WTC11 (cell line): ENCODE data around the gene LRP1. TPM values are rescaled to one million over a fixed set of nuclear protein-coding genes. Genes with fewer than 3 reads are reported as not detected.

Experiments used
- ATAC-seq: fragments of 200-7000 bp; cut with Tn5 transposase; 2 replicates; pipeline ENCODE4 v1.10.0; 2021; ENCODE audit warnings: mild to moderate bottlenecking, moderate library complexity
- CTCF ChIA-PET: fragments of 300-600 bp; sonication (Branson Sonifier 250); formaldehyde crosslinking; loops from one replicate; lab custom pipeline; 2021; ENCODE audit warnings: antibody characterized with exemption; lab: Charles Lee
- POLR2A ChIA-PET: fragments of 350-600 bp; sonication (Branson Sonifier 250); formaldehyde crosslinking; loops from one replicate; lab custom pipeline; 2021; ENCODE audit warnings: antibody characterized with exemption; lab: Charles Lee
- DNase-seq: peaks from one replicate; pipeline ENCODE4 v3.0.0; 2021; ENCODE audit warnings: low spot score
- H3K27ac Mint-ChIP-seq: 2 replicates; pipeline ENCODE4 v1.8.0; 2021; ENCODE audit warnings: mixed read lengths
- H3K27me3 Mint-ChIP-seq: 2 replicates; pipeline ENCODE4 v1.8.0; 2021; ENCODE audit warnings: low read depth, mild to moderate bottlenecking, moderate library complexity, mixed read lengths
- H3K36me3 Mint-ChIP-seq: 2 replicates; pipeline ENCODE4 v1.8.0; 2021; ENCODE audit warnings: mixed read lengths
- H3K4me1 Mint-ChIP-seq: 2 replicates; pipeline ENCODE4 v1.8.0; 2022; ENCODE audit warnings: mixed read lengths
- H3K4me3 Mint-ChIP-seq: 2 replicates; pipeline ENCODE4 v1.8.0; 2021; ENCODE audit warnings: mild to moderate bottlenecking, moderate library complexity, mixed read lengths
- H3K9me3 Mint-ChIP-seq: 2 replicates; pipeline ENCODE4 v1.8.0; 2021; ENCODE audit warnings: mixed read lengths
- ATF1 ChIP-seq: sonication (generic); formaldehyde crosslinking; IDR thresholded peaks from 2 replicates; pipeline ENCODE4 v1.8.1; 2023; ENCODE audit warnings: mild to moderate bottlenecking, moderate library complexity, missing genetic modification reagents
- CDX4 ChIP-seq: fragments of 250-450 bp; sonication (Bioruptor Pico); IDR thresholded peaks from 2 replicates; pipeline ENCODE4 v1.9.0; 2021; ENCODE audit warnings: moderate library complexity, mild to moderate bottlenecking, inconsistent platforms, borderline replicate concordance
- E2F4 ChIP-seq: sonication (generic); formaldehyde crosslinking; IDR thresholded peaks from 2 replicates; pipeline ENCODE4 v1.8.1; 2022; ENCODE audit warnings: low read depth, mild to moderate bottlenecking, moderate library complexity, missing genetic modification reagents, borderline replicate concordance
- E2F5 ChIP-seq: sonication (generic); formaldehyde crosslinking; IDR thresholded peaks from 2 replicates; pipeline ENCODE4 v1.8.1; 2022; ENCODE audit warnings: mild to moderate bottlenecking, moderate library complexity, missing genetic modification reagents
- EMX1 ChIP-seq: fragments of 250-450 bp; sonication (Bioruptor Pico); IDR thresholded peaks from 2 replicates; pipeline ENCODE4 v1.8.0; 2021; ENCODE audit warnings: mild to moderate bottlenecking
- FOXJ3 ChIP-seq: sonication (generic); formaldehyde crosslinking; IDR thresholded peaks from 2 replicates; pipeline ENCODE4 v1.9.0; 2021; ENCODE audit warnings: missing genetic modification reagents, mild to moderate bottlenecking, borderline replicate concordance
- FOXP4 ChIP-seq: sonication (generic); formaldehyde crosslinking; IDR thresholded peaks from 2 replicates; pipeline ENCODE4 v1.8.0; 2022; ENCODE audit warnings: mild to moderate bottlenecking, missing genetic modification reagents
- GABPB1 ChIP-seq: sonication (generic); formaldehyde crosslinking; IDR thresholded peaks from 2 replicates; pipeline ENCODE4 v1.8.1; 2023; ENCODE audit warnings: mild to moderate bottlenecking, missing genetic modification reagents
- HMGXB4 ChIP-seq: sonication (generic); formaldehyde crosslinking; IDR thresholded peaks from 2 replicates; pipeline ENCODE4 v1.8.1; 2023; ENCODE audit warnings: mild to moderate bottlenecking, moderate library complexity, missing genetic modification reagents
- IRF1 ChIP-seq: sonication (generic); formaldehyde crosslinking; IDR thresholded peaks from 2 replicates; pipeline ENCODE4 v1.8.0; 2023; ENCODE audit warnings: missing genetic modification reagents
- NR1H2 ChIP-seq: sonication (generic); formaldehyde crosslinking; IDR thresholded peaks from 2 replicates; pipeline ENCODE4 v1.9.0; 2021; ENCODE audit warnings: mild to moderate bottlenecking, moderate library complexity, missing genetic modification reagents
- PRRX2 ChIP-seq: fragments of 250-450 bp; sonication (Bioruptor Pico); IDR thresholded peaks from 2 replicates; pipeline ENCODE4 v1.8.0; 2021; ENCODE audit warnings: mild to moderate bottlenecking
- RELA ChIP-seq: sonication (generic); formaldehyde crosslinking; IDR thresholded peaks from 2 replicates; pipeline ENCODE4 v1.8.1; 2022; ENCODE audit warnings: missing genetic modification reagents, mild to moderate bottlenecking, borderline replicate concordance
- SMAD3 ChIP-seq: sonication (generic); formaldehyde crosslinking; IDR thresholded peaks from 2 replicates; pipeline ENCODE4 v1.8.0; 2022; ENCODE audit warnings: missing genetic modification reagents, mild to moderate bottlenecking, borderline replicate concordance
- SOX15 ChIP-seq: fragments of 250-450 bp; sonication (Bioruptor Pico); IDR thresholded peaks from 2 replicates; pipeline ENCODE4 v1.9.0; 2021; ENCODE audit warnings: mild to moderate bottlenecking
- SP1 ChIP-seq: sonication (generic); formaldehyde crosslinking; conservative IDR thresholded peaks from 2 replicates; pipeline ENCODE4 v1.8.1; 2022; ENCODE audit warnings: missing genetic modification reagents
- TCF7 ChIP-seq: sonication (generic); formaldehyde crosslinking; IDR thresholded peaks from 2 replicates; pipeline ENCODE4 v1.8.0; 2022; ENCODE audit warnings: mild to moderate bottlenecking, low read depth, missing genetic modification reagents, moderate library complexity
- TEAD4 ChIP-seq: sonication (generic); formaldehyde crosslinking; IDR thresholded peaks from 2 replicates; pipeline ENCODE4 v1.8.0; 2022; ENCODE audit warnings: mild to moderate bottlenecking, missing genetic modification reagents
- TP53 ChIP-seq: sonication (generic); formaldehyde crosslinking; IDR thresholded peaks from 2 replicates; pipeline ENCODE4 v1.8.1; 2023; ENCODE audit warnings: mild to moderate bottlenecking, missing genetic modification reagents
- ZNF263 ChIP-seq: sonication (generic); formaldehyde crosslinking; IDR thresholded peaks from 2 replicates; pipeline ENCODE4 v1.8.1; 2022; ENCODE audit warnings: low read depth, mild to moderate bottlenecking, moderate library complexity, missing genetic modification reagents
- ZNF317 ChIP-seq: sonication (generic); formaldehyde crosslinking; IDR thresholded peaks from 2 replicates; pipeline ENCODE4 v1.8.1; 2023; ENCODE audit warnings: low read depth, mild to moderate bottlenecking, moderate library complexity, missing genetic modification reagents, borderline replicate concordance
- ZNF671 ChIP-seq: fragments of 250-450 bp; sonication (Bioruptor Pico); IDR thresholded peaks from 2 replicates; pipeline ENCODE4 v1.8.0; 2021; ENCODE audit warnings: mild to moderate bottlenecking
- total RNA-seq: library from RNA; stranded (reverse); gene quantifications from 3 replicates; pipeline ENCODE4 v1.2.3, GENCODE V29; 2021
- TF ChIP-seq, protein P1 (sequence below): sonication (generic); formaldehyde crosslinking; conservative IDR thresholded peaks from 2 replicates; pipeline ENCODE4 v1.8.1; 2022; ENCODE audit warnings: mild to moderate bottlenecking, missing genetic modification reagents
- TF ChIP-seq, protein P2 (sequence below): sonication (generic); formaldehyde crosslinking; IDR thresholded peaks from 2 replicates; pipeline ENCODE4 v1.8.1; 2022; ENCODE audit warnings: mild to moderate bottlenecking, missing genetic modification reagents, moderate library complexity, borderline replicate concordance
- TF ChIP-seq, protein P3 (sequence below): sonication (generic); formaldehyde crosslinking; IDR thresholded peaks from 2 replicates; pipeline ENCODE4 v1.8.0; 2022; ENCODE audit warnings: mild to moderate bottlenecking, missing genetic modification reagents

The LRP1 gene
- total RNA-seq, 1 experiment from 2014 or later: 120 TPM

GRCh38 chr12:57208631-57209282 lies 80.5 kb downstream of the LRP1 start:
- CTCF ChIA-PET: no interaction called here
- H3K27ac Mint-ChIP-seq: peak overlapping the region; percentile 66; the same call in 1 of the 2 replicates
- H3K36me3 Mint-ChIP-seq: peaks cover 35% of the 10 kb centered on the region
- peaks cover 10% of the 10 kb centered on the region for H3K4me1 Mint-ChIP-seq
- TF ChIP-seq, protein P1, sequence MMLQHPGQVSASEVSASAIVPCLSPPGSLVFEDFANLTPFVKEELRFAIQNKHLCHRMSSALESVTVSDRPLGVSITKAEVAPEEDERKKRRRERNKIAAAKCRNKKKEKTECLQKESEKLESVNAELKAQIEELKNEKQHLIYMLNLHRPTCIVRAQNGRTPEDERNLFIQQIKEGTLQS (CRISPR knock-in tag): no peak
- no peak for TF ChIP-seq TEAD4
- no peak for TF ChIP-seq SMAD3 (CRISPR knock-in tag)
- no peak for TF ChIP-seq HMGXB4 (CRISPR knock-in tag)
- no peak for TF ChIP-seq CDX4 (CRISPR knock-in tag)
- no peak for TF ChIP-seq ATF1
- no peak for TF ChIP-seq ZNF671 (CRISPR knock-in tag)
- no peak for TF ChIP-seq NR1H2 (CRISPR knock-in tag)
- no peak for TF ChIP-seq RELA (CRISPR knock-in tag)
- TF ChIP-seq ZNF317 (CRISPR knock-in tag): no peak
- no peak for TF ChIP-seq E2F5 (CRISPR knock-in tag)
- no peak for TF ChIP-seq GABPB1 (CRISPR knock-in tag)
- no peak for TF ChIP-seq SP1 (CRISPR knock-in tag)
- no peak for TF ChIP-seq SOX15
- no peaks in the 10 kb centered on the region for H3K9me3 Mint-ChIP-seq
- no peak for ATAC-seq
- POLR2A ChIA-PET: no interaction called here
- H3K27me3 Mint-ChIP-seq: peaks cover 5% of the 10 kb centered on the region
- no peak for DNase-seq
- no peak overlapping the region for H3K4me3 Mint-ChIP-seq

- no peak overlapping the region for H3K27ac Mint-ChIP-seq
- CTCF ChIA-PET: no interaction called here
- DNase-seq: no peak
- H3K4me3 Mint-ChIP-seq: no peak overlapping the region
- ATAC-seq: no peak
- H3K4me1 Mint-ChIP-seq: peaks cover 21% of the 10 kb centered on the region
- H3K36me3 Mint-ChIP-seq: peaks cover 28% of the 10 kb centered on the region
- POLR2A ChIA-PET: no interaction called here
- H3K27me3 Mint-ChIP-seq: peaks cover 17% of the 10 kb centered on the region
- no peaks in the 10 kb centered on the region for H3K9me3 Mint-ChIP-seq
- TF ChIP-seq IRF1 (CRISPR knock-in tag) (no peak), EMX1 (no peak), TP53 (no peak), TCF7 (CRISPR knock-in tag) (no peak), E2F5 (CRISPR knock-in tag) (no peak), ZNF317 (CRISPR knock-in tag) (no peak), PRRX2 (CRISPR knock-in tag) (no peak), FOXP4 (CRISPR knock-in tag) (no peak), FOXJ3 (CRISPR knock-in tag) (no peak), ZNF263 (CRISPR knock-in tag) (no peak), E2F4 (CRISPR knock-in tag) (no peak)
- TF ChIP-seq, protein P2, sequence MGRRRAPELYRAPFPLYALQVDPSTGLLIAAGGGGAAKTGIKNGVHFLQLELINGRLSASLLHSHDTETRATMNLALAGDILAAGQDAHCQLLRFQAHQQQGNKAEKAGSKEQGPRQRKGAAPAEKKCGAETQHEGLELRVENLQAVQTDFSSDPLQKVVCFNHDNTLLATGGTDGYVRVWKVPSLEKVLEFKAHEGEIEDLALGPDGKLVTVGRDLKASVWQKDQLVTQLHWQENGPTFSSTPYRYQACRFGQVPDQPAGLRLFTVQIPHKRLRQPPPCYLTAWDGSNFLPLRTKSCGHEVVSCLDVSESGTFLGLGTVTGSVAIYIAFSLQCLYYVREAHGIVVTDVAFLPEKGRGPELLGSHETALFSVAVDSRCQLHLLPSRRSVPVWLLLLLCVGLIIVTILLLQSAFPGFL (CRISPR knock-in tag): no peak
- TF ChIP-seq, protein P3, sequence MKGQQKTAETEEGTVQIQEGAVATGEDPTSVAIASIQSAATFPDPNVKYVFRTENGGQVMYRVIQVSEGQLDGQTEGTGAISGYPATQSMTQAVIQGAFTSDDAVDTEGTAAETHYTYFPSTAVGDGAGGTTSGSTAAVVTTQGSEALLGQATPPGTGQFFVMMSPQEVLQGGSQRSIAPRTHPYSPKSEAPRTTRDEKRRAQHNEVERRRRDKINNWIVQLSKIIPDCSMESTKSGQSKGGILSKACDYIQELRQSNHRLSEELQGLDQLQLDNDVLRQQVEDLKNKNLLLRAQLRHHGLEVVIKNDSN (CRISPR knock-in tag): no peak
Observed at GRCh38 chr12:57209916-57210315, 81.6 kb downstream of the LRP1 start.
